HG03097 (cell line): Measurements from ENCODE around the gene TMEM18.

Experiments
- ATAC-seq: cut with Tn5 transposase; IDR thresholded peaks from one replicate; pipeline ENCODE4 v1.9.1; 2021; ENCODE audit not compliant: unreplicated experiment, low FRiP score

TMEM18 gene

DNA sequence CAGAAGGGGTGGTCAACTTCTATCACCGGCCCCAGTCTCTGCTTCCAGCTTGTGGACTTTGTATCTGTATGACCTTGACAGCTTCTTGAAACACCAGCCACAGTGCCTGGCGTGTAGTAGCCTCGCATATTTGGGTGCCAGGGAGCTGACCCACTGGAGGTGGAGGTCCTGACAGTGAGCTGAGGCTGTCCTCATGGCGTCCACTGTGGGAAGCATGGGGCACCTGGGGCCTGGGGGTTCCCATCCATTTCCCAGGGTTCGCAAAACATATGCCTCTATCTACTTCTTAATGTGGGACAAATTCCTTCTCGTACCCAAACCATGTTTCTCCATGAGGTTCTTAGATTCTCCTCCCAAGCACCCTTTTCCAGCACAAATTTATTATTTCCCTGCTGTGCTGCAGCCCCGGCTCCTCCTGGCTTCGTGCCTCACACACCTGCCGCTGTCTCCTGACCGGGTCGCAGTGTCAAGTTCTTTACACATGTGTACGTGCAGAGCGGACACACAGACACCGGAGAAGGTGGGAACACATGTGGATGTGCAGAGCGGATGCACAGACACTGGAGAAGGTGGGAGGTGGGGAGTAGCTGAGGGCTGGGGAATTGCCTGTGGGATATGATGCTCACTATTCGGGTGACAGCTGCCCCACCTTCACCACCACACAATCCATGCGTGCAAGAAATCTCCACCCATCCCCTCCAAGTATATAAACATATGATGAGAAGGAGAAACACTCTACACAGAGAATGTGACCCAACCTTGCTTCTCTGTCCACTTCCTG is 23.4 kb downstream of the TMEM18 start:
- no peak for ATAC-seq

DNA sequence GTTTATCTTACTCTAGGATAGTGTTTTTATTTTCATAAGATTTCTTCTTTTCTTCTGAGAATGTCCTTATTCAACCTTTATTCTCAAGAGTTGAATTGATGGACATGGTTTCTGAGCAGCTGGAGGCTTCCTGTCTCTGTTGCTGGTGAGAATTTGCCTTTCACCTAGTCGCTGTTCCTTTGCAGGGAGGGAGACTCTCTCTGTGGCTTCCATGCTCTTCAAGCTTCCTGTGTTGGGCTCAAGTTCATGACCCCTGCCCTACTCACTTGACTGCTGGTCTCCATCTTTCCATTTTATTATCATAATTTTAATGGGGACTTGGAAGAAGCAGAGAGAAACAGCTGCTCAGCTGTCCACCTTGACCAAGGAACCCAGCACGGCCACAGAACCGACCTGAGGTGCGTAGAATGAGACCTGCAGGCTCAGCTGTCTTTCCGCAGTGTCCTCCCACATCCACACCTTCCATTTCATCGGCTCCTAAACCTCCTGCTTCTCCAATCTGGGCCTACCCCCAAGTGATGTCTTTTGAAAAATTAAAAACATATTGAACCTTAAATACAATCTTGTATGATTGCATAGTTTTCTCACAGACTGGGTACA is 24.2 kb downstream of the TMEM18 start:
- ATAC-seq, result no peak

DNA sequence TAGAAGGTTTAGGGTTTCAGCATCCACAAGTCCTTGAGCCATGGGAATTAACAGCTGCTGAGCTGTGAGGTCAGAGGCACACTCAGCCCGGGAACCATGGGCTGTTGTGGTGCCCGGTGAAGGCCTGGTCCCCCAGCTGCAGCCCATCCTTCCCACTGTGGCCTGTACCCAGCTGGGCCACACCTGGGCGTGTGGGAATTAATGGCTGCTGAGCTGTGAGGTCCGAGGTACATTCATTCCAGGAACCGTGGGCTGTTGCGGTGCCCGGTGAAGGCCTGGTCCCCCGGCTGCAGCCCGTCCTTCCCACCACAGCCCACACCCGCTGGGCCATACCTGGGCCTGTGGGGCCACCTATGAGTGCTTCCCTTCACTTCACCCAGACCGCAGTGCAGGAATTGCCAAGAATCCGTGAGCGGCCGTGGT is 25.2 kb downstream of the TMEM18 start:
- ATAC-seq, result no peak

DNA sequence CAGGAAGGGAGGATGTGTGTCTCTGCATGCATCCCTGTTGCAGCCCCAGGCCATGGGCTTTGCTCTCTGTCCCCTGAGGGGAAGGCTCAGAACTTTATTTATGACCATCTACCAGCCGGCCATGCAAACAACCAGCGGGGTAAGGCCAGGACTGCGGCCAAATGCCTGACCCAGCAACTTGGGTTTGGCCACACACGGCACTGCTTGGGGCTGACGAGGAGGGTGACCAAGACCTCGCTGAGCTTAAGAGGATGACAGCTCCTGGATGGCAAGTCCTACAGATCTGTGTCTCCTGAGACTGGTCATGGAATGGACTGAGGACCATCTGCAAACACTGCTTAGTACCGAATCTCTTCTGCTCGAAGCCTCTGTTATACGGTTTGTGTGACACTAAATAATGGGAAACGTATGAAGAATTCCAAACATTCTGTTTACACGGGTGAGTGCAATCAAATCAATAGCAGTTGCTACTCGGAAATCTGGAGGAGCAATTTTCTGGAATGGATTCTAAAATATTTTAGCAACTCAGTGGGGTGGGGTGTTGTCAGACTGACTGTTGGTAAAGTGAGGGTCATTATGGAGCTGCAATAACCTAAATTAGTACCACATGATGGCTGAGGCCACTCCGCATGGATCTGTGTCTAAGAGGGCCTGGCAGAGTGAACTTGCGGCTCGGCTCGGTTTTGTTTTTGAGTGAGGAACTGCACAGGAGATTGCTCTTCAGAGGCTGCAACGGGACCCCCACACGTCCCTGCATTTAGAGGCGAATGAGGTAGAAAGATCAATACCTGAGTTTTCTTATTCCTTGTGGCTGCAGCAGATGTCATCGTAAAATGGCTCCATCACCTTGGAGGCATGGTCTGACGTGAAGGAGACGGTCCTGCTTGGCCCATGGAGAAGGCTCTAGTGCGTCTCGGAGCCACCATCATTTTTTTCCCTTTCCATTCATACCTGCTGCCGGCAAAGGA is 26.6 kb downstream of the TMEM18 start:
- ATAC-seq, result no peak

DNA sequence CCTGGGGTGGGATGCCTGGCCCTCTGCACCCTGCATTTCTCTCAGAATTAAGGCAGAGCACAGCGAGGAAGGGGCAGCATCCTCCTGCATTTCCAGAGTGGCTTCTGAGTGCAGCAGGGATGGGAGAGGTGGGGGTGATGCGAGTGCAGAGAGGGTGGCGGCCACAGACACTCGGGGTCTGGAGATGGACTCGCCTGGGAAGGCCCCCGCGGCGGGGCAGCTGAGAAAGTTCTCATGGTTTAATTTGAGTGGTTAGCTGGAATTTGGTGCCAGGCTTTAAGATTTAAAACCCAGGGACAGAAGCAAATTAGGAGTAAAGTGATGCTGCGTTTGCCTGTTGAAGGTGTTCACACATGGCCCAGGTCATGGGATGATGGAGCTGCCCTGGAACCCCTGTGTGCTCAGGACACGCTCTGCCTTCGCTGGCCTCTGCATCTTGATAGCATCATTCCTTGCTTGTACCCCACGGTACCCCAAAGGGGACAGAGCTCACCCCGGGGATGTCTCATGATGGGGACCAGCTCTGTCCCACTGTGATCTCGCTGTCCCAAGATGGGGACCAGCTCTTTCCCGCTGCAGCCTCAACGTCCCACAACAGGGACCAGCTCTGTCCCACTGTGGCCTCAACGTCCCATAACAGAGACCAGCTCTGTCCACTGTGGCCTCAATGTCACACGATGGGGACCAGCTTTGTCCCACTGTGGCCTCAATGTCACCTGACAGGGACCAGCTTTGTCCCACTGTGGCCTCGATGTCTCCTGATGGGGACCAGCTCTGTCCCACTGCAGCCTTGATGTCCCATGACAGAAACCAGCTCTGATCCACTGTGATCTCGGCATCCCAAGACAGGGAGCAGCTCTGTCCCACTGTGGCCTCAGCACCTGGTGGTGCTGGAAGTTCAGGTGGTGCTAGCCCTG is 27.5 kb downstream of the TMEM18 start:
- no peak for ATAC-seq

DNA sequence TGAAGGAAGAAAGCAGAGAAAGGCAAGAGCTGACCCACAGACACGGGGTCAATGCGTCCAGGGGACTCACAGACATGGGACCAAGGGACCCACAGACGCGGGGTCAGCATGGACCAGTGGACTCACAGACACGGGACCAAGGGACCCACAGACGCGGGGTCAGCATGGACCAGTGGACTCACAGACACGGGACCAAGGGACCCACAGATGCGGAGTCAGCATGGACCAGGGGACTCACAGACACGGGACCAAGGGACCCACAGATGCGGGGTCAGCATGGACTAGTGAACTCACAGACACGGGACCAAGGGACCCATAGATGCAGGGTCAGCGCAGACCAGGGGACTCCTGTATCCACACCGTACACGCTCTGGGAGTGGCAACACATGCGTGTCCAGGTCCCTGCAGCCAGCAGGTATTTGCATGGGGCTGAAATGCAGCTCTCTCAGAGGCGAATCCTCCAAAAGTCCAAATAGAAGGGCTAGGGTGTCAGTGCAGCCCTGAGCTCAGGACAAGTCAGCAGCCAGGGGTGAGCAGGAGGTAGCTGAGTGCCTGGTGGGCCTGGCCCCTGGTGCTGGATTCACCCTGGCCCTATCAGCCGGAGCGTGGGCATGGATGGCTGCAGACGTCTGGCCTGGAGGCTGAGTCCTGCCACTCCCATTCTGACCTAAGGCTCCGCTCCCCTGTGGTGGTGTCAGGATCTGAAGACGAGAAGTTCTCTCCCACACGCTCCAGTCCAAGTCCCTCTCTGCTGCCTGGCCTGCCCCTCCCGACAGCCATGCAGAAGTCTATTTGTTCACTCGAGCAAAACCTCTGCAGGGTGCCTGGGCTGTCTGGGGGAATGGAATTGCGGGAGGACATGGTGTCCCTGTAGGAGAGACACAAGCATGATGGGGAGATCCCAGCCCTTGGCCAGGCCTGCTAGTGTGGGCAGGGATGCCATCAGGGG is 28.5 kb downstream of the TMEM18 start:
- ATAC-seq, result no peak

DNA sequence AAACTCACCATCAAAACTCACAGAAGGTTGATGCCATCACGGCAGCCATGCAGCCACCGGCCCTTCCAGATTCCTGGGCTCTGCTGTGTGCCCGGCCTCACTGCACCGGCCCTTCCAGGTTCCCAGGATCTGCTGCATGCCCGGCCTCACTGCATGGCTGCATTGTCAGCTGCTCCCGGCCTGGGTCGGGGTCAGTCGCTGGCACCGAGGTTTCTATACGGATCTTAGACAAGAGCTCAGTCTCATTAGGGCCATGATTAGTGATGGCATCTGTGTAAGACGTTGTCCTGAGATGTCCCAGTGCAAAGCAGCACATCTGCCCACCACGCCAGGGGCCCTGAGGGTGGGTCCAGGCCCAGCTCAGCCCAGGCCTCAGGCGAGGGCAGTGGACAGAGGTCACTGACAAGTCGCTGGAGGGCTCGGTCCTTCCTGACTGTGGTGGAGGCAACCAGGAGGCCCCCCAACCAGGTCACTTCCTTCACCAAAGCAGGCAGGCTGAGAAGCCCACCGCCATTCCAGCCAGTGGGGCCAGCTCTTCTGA is 29.4 kb downstream of the TMEM18 start:
- no peak for ATAC-seq

DNA sequence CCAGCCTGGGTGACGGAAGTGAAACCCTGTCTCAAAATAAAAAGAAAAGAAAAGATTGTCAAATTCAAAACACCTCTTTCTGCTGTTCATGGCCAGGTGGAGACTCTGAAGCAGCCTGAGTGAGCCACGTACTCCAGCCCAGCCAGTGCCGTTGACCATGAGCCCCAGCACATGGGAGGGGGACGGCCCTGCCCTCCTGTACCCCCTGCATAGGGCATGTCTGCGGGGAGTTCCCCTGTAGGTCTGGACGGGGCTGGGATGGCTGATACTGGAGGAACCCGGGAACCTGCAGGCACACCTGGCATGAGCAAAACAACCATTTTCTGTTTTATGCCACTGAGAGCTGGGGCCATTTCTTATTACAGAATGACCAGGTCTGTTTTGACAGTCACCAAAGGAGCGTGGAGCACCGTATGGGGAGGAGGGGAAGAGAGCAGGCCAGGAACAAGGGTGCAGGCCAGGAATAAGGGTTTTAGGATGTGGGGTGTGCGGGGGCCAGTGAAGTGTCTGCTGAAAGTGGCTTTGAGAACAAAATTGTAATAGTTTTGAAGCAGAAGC is 30.1 kb downstream of the TMEM18 start:
- ATAC-seq, result no peak

DNA sequence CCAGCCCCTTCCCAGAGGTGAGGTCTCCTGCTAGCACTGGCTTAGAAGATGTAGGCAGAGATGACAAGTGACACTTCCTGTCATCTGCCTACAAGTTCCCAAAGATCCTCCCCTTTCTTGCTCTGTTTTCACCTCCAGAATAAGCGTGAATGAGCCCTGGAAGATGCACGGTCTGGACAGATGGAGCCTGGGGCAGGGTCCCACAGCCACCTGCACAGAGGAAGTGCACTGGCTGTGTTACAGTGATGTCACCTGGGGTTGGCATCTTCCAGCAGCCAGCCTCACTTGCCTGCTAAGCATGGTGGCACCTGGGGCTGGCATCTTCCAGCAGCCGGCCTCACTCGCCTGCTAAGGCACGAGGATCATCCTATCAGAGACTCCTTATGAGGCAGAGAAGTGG is 32.3 kb downstream of the TMEM18 start:
- ATAC-seq, result no peak

DNA sequence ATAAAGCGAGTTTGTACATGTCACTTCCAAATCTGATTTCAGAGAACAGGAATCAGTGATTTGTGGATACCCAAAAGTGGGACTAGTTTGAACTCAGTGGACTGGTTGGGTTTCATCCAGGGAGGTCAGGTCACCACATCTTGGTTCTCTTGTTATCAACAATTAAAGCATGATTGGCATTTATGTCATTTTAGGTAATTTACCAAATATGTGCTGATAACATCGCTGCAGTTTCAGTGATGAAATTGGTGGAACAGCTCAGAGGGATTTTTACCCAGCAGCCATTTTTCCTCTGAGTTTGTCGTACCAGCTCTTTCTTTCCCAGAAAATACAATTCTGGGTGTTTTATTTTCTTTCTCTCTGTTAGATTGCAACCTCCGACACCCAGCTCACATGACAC is 33.4 kb downstream of the TMEM18 start:
- ATAC-seq, result no peak

DNA sequence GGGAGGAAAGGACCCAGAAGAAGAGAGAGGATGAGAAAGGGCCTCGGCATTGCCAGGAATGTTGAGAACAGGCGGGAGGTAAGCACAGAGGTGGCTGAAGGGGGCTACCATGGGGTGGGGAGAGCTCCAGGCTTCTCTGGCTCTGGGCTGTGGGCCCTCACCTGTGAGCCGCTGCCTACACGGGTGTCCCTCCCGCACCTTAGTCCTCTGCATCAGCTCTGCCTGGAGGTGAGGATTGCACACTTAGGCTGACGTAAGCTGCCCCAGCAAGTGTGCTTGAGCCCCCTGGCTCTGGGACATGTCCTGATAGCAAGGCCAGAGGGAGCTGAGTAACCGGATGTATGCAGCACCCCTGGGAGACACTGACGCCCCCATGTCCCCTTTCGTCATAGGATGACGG is 33.9 kb downstream of the TMEM18 start:
- no peak for ATAC-seq

DNA sequence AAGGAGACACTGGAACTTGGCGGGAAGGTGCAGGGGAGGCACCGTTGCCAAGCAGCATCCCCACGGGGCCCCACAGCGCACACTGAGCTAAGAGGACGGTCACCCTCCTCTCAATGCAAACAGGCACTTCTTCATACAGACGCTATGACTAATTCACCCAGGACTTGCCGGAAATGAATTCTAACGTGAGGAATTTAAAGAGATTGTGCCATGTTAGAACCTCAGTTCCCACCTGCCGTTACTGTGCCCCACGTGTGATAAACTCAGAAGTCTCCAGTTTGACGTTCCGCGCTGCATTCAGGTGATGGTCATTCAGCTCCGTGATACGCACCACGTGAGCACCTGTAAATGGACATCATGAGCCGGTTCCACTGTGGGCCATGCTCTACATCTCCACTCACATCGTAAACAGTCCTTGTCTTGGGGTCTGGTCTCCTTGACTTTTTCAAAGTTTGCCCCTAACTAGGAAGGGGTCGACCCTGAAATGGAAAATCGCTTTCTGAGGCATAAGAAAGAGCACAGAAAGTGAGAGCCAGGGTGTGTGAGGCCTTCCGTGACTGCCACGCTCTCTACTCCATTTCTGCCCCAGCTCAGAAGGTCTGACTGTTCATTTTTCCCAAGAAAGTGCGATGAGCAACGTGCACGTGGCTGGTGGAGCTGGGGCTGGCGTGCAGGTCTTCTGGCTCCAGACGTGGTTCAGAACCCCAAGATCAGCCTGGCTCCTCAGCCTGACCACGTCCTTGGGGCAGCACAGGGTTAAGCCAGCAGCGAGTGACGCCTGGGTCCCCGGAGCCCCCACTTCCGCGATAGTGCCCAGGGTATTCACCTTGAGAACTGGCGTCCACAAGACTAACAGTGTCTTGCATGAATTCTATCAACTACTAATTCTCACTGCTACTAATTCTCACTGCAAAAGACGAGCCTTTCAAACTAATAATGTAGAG is 35.1 kb downstream of the TMEM18 start:
- ATAC-seq, result no peak

DNA sequence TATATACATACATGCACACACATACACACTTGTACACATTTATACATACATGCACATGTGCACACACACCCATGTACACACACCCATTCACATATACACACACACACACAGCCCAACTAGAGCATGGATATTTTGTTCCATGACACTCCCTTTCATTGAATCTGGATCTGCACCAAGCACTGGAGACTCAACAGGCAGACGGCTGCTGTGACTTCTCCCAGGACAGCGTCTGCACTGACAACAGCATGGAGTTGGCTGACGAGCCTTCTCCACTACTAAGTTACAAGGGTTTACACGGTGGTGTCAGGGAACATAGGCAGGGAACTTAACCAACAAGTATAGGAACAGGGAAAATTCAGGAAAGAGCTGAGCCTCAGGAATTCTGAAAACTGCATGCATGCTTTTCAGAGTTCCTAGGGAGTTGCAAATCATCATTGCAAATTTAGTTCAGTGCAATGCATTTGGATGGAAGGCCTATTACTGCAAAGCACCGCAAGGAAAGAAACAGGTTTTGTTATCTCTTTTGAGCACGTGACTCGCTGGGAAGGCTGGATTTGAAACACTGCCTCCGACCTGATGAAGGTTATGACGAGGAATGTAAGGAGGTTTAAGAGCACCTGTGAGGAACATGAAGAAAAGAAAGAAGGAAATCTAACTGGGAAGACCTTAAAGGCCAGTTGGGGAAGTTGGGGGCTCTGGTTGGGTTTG is 35.9 kb downstream of the TMEM18 start:
- no peak for ATAC-seq

DNA sequence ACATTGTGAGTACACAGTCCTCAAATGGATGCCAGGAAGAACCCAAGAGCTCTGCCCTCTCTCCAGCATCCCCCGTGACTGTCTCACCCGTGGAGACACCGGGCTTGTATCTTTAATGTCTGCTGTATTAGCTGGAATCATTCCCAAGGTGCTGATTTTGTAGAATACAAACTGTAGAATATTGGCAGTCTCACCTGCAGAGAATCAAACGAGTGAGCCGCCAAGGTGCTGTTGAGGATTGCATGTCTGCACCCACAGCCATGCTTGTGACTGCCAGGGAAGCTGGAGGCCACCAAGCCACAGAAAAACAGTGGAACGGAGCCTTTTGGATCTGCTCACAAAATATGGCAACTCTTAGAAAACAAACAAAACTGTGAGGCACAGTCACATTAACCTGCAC is 37.5 kb downstream of the TMEM18 start:
- ATAC-seq, result no peak

DNA sequence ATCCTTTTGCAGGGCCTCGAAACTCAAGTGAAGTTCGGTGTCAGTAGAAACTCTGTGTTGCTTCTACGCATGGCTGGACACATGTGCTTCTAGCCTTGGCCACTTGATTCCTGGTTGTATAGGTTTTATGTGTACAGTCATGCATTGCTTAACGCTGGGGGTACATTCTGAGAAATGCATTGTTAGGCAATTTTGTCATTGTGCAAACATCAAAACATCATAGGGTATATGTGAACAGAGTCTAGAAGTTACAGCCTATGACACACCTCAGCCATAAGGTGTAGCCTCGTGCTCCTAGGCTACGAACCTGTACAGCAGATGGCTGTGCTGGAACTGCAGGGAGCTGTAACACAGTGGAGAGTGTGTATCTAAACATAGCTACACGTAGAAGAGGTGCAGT is 39.4 kb downstream of the TMEM18 start:
- no peak for ATAC-seq

DNA sequence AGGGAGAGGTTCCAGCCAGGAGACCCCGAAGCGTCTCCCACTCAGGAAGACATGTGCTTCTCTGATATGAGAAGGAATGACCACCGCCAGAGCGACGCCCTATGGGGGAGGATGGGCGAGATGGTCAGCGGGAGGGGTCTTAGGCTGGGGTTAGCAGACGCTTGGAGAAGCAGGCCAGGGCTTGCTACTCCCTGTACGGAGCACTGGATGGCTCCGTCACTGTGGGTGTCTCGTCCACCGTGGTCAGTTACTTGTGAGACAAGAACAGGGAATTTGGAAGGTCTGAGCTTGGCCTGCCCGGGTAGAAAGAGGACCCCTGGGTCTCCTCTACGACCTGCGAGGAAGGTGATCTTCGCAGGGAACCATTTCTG is 39.8 kb downstream of the TMEM18 start:
- no peak for ATAC-seq
